ENCODE data around the gene MLF1.

Gene MLF1

GRCh38 chr3:158574646-158575045 is 3.7 kb downstream of the MLF1 start:
- DNase-seq (ENCODE audit: low spot score): no peak
- no peak for TF ChIP-seq CTCF (IDR thresholded peaks at IDR 0.05; ENCODE audit: extremely low read depth, missing control alignments)

- no peak for DNase-seq (ENCODE audit: low spot score)
- no peak for TF ChIP-seq CTCF (IDR thresholded peaks at IDR 0.05; ENCODE audit: extremely low read depth, missing control alignments)
Measured at GRCh38 chr3:158590223-158590622, 19.2 kb downstream of the MLF1 start.

GRCh38 chr3:158600787-158601186 is 29.8 kb downstream of the MLF1 start:
- DNase-seq (ENCODE audit: low spot score): no peak
- TF ChIP-seq CTCF (IDR thresholded peaks at IDR 0.05; ENCODE audit: extremely low read depth, missing control alignments): no peak

GRCh38 chr3:158602227-158602626 is 31.2 kb downstream of the MLF1 start:
- no peak for TF ChIP-seq CTCF (IDR thresholded peaks at IDR 0.05; ENCODE audit: extremely low read depth, missing control alignments)

GRCh38 chr3:158617982-158618875 is 47.2 kb downstream of the MLF1 start:
- no peak for DNase-seq (ENCODE audit: low spot score)
- no peak for TF ChIP-seq CTCF (IDR thresholded peaks at IDR 0.05; ENCODE audit: extremely low read depth, missing control alignments)

More at GRCh38 chr3:158602227-158602626, 31.2 kb downstream of the MLF1 start:
- DNase-seq (ENCODE audit: low spot score): no peak

- TF ChIP-seq CTCF (IDR thresholded peaks at IDR 0.05; ENCODE audit: extremely low read depth, missing control alignments): no peak
- DNase-seq (ENCODE audit: low spot score): no peak
Measured at GRCh38 chr3:158625881-158626280, 54.9 kb downstream of the MLF1 start.

- no peak for TF ChIP-seq CTCF (IDR thresholded peaks at IDR 0.05; ENCODE audit: extremely low read depth, missing control alignments)
- DNase-seq (ENCODE audit: low spot score): no peak
Measured at GRCh38 chr3:158631981-158632380, 61.0 kb downstream of the MLF1 start.
